Uterus (tissue), 4 donors: Measurements from ENCODE around the gene DCUN1D2. TPM values are rescaled to one million over a fixed set of nuclear protein-coding genes. Genes with fewer than 3 reads are reported as not detected.
"Not testable (repeated sequence)": the region's sequence is repeated elsewhere in the genome, so short reads cannot be mapped to it uniquely, and the experiment has no call there.

Source experiments
- DNase-seq, 2 donors: peaks; one replicate each; pipeline ENCODE4 v3.0.0-alpha.2; 2019 to 2020
- H3K27ac ChIP-seq, 2 donors: fragments of 200-600 bp; sonication (generic); 1 replicate in 1 of 2; 2 replicates in 1 of 2; pipeline ENCODE4 v1.5.1; 2016 to 2018
- H3K27me3 ChIP-seq, 2 donors: fragments of 200-600 bp; sonication (generic); one replicate each; pipeline ENCODE4 v1.5.1; 2018 to 2019; ENCODE audit warnings: control low read depth in 1 of 2
- H3K36me3 ChIP-seq, 2 donors: fragments of 200-600 bp; sonication (generic); one replicate each; pipeline ENCODE4 v1.5.1; 2019; ENCODE audit warnings: control low read depth in 1 of 2
- H3K4me1 ChIP-seq, 2 donors: fragments of 200-600 bp; sonication (generic); one replicate each; pipeline ENCODE4 v1.5.1; 2018 to 2019; ENCODE audit warnings: control low read depth in 1 of 2
- H3K4me3 ChIP-seq, 2 donors: fragments of 200-600 bp; sonication (generic); 1 replicate in 1 of 2; 2 replicates in 1 of 2; pipeline ENCODE4 v1.5.1; 2018 to 2019; ENCODE audit warnings: mild to moderate bottlenecking in 1 of 2
- H3K9me3 ChIP-seq, 2 donors: fragments of 200-600 bp; sonication (generic); one replicate each; pipeline ENCODE4 v1.5.1; 2019; ENCODE audit warnings: control low read depth in 1 of 2
- CTCF ChIP-seq, 4 experiments: fragments of 200-600 bp in 2 of 4; fragments of 450-650 bp in 2 of 4; sonication (generic) in 2 of 4; IDR thresholded peaks; one replicate each; pipeline ENCODE4 v1.5.1; 2016 to 2019; ENCODE audit warnings: antibody characterized with exemption in 4 of 4, mild to moderate bottlenecking in 2 of 4, moderate library complexity in 1 of 4
- POLR2A ChIP-seq, 2 donors: fragments of 450-650 bp; IDR thresholded peaks; one replicate each; pipeline ENCODE4 v1.6.1; 2016; ENCODE audit warnings: antibody characterized with exemption in 2 of 2, mild to moderate bottlenecking in 1 of 2, moderate library complexity in 1 of 2
- intact Hi-C: fragments of 100-400 bp; cut with DNase I; formaldehyde crosslinking; loops from one replicate; pipeline ENCODE4 v1.15.1; 2023; ENCODE audit warnings: low total_unique reads
- total RNA-seq, 4 donors: library from RNA; depleted of rRNA in 3 of 4; stranded (reverse); fragments of >200 nt in 3 of 4; gene quantifications; one replicate each; pipeline versions ENCODE4 v1.1.0 to v1.2.4, GENCODE V29; 2014 to 2023
- donor health status: DM: yes; HTN: yes; CAD: no.

The DCUN1D2 gene
- total RNA-seq, 4 donors from 2014 or later: 7.7 to 68.2 (median 29.3) TPM

GRCh38 chr13:113475911-113476310 lies 14.6 kb downstream of the DCUN1D2 start:
- TF ChIP-seq POLR2A (IDR thresholded peaks at IDR 0.05) (no peak), CTCF (IDR thresholded peaks at IDR 0.05) (no peak)
- DNase-seq: no peak
- Histone ChIP-seq H3K4me1 (no peaks in the 10 kb centered on the region), H3K9me3 (no peaks in the 10 kb centered on the region), H3K4me3 (no peak overlapping the region), H3K27ac (no peak overlapping the region), H3K27me3 (no peaks in the 10 kb centered on the region), H3K36me3 (no peaks in the 10 kb centered on the region)
- intact Hi-C loops: no loop called here

GRCh38 chr13:113475280-113475679 lies 15.2 kb downstream of the DCUN1D2 start:
- intact Hi-C loops: no loop called here
- H3K4me3 ChIP-seq: no peak overlapping the region

GRCh38 chr13:113474179-113474578 lies 16.3 kb downstream of the DCUN1D2 start:
- H3K9me3 ChIP-seq: no peaks in the 10 kb centered on the region
- no peaks in the 10 kb centered on the region for H3K4me1 ChIP-seq
- no peak for DNase-seq
- no peak overlapping the region for H3K4me3 ChIP-seq
- TF ChIP-seq POLR2A (IDR thresholded peaks at IDR 0.05) (no peak), CTCF (IDR thresholded peaks at IDR 0.05) (no peak)
- H3K36me3 ChIP-seq: no peaks in the 10 kb centered on the region
- no peaks in the 10 kb centered on the region for H3K27me3 ChIP-seq
- intact Hi-C loops: no loop called here
- no peak overlapping the region for H3K27ac ChIP-seq

More at GRCh38 chr13:113475280-113475679, 15.2 kb downstream of the DCUN1D2 start:
- H3K36me3 ChIP-seq: no peaks in the 10 kb centered on the region
- TF ChIP-seq CTCF (IDR thresholded peaks at IDR 0.05) (no peak), POLR2A (IDR thresholded peaks at IDR 0.05) (no peak)
- no peak for DNase-seq
- H3K27me3 ChIP-seq: no peaks in the 10 kb centered on the region
- H3K27ac ChIP-seq: no peak overlapping the region
- no peaks in the 10 kb centered on the region for H3K4me1 ChIP-seq
- no peaks in the 10 kb centered on the region for H3K9me3 ChIP-seq

- H3K4me1 ChIP-seq: no peaks in the 10 kb centered on the region
- H3K9me3 ChIP-seq: no peaks in the 10 kb centered on the region
- no peaks in the 10 kb centered on the region for H3K36me3 ChIP-seq
- no peak overlapping the region for H3K4me3 ChIP-seq
- TF ChIP-seq CTCF (IDR thresholded peaks at IDR 0.05) (no peak), POLR2A (IDR thresholded peaks at IDR 0.05) (no peak)
- no peaks in the 10 kb centered on the region for H3K27me3 ChIP-seq
- H3K27ac ChIP-seq: peak overlapping the region; percentile 25 to 35
- no peak for DNase-seq
- intact Hi-C loops: no loop called here
Observed at GRCh38 chr13:113472355-113473025, 18.0 kb downstream of the DCUN1D2 start.

GRCh38 chr13:113471844-113472243 lies 18.7 kb downstream of the DCUN1D2 start:
- Histone ChIP-seq H3K4me1 (no peaks in the 10 kb centered on the region), H3K4me3 (no peak overlapping the region), H3K27ac (peak overlapping the region; percentile 25 to 35), H3K27me3 (no peaks in the 10 kb centered on the region), H3K9me3 (no peaks in the 10 kb centered on the region), H3K36me3 (no peaks in the 10 kb centered on the region)
- intact Hi-C loops: no loop called here
- DNase-seq: no peak
- TF ChIP-seq CTCF (IDR thresholded peaks at IDR 0.05) (no peak), POLR2A (IDR thresholded peaks at IDR 0.05) (no peak)

- H3K27me3 ChIP-seq, DNase-seq, H3K4me3 ChIP-seq, H3K36me3 ChIP-seq, intact Hi-C loops, H3K27ac ChIP-seq, H3K4me1 ChIP-seq, H3K9me3 ChIP-seq: not testable (repeated sequence)
Observed at GRCh38 chr13:113470635-113471163, 19.8 kb downstream of the DCUN1D2 start.
